IMR-90 (cell line): ENCODE measurements around the gene MLYCD.

Source experiments
- BHLHE40 ChIP-seq: fragments of 150-350 bp; IDR thresholded peaks from 2 replicates; pipeline ENCODE4 v1.6.1; 2016; ENCODE audit warnings: mild to moderate bottlenecking, low read depth, low read length
- CEBPB ChIP-seq: IDR thresholded peaks from 2 replicates; pipeline ENCODE4 v1.6.1; 2012; ENCODE audit warnings: low read depth, low read length, improper control_type of control experiment
- ELK1 ChIP-seq: fragments of 150-350 bp; IDR thresholded peaks from 2 replicates; pipeline ENCODE4 v1.6.1; 2016; ENCODE audit warnings: low read depth, mild to moderate bottlenecking, low read length, moderate library complexity, borderline replicate concordance
- MAFK ChIP-seq: IDR thresholded peaks from 2 replicates; pipeline ENCODE4 v1.6.1; 2012; ENCODE audit warnings: low read depth, low read length, improper control_type of control experiment
- MAZ ChIP-seq: IDR thresholded peaks from 2 replicates; pipeline ENCODE4 v1.6.1; 2012; ENCODE audit warnings: low read depth, mild to moderate bottlenecking, low read length, improper control_type of control experiment, moderate library complexity, borderline replicate concordance
- MXI1 ChIP-seq: IDR thresholded peaks from 2 replicates; pipeline ENCODE4 v1.6.1; 2012; ENCODE audit warnings: low read depth, mild to moderate bottlenecking, low read length, moderate library complexity, borderline replicate concordance
- NFE2L2 ChIP-seq: fragments of 150-350 bp; IDR thresholded peaks from 2 replicates; pipeline ENCODE4 v1.6.1; 2016; ENCODE audit warnings: low read depth, mild to moderate bottlenecking, low read length
- POLR2A ChIP-seq: IDR thresholded peaks from 2 replicates; pipeline ENCODE4 v1.6.1; 2012; ENCODE audit warnings: mild to moderate bottlenecking, low read depth, low read length
- RAD21 ChIP-seq: IDR thresholded peaks from 2 replicates; pipeline ENCODE4 v1.6.1; 2012; ENCODE audit warnings: low read length, improper control_type of control experiment
- RCOR1 ChIP-seq: IDR thresholded peaks from 2 replicates; pipeline ENCODE4 v1.6.1; 2012; ENCODE audit warnings: mild to moderate bottlenecking, low read length, improper control_type of control experiment; ENCODE audit not compliant: insufficient replicate concordance
- RFX5 ChIP-seq: IDR thresholded peaks from 2 replicates; pipeline ENCODE4 v1.8.0; 2012; ENCODE audit warnings: low read depth, mild to moderate bottlenecking, low read length, moderate library complexity
- SMC3 ChIP-seq: fragments of 150-350 bp; IDR thresholded peaks from 2 replicates; pipeline ENCODE4 v1.6.1; 2016; ENCODE audit warnings: low read depth, mild to moderate bottlenecking, antibody characterized with exemption, low read length, moderate library complexity
- USF2 ChIP-seq: fragments of 150-350 bp; IDR thresholded peaks from 2 replicates; pipeline ENCODE4 v1.6.1; 2017; ENCODE audit warnings: mild to moderate bottlenecking, antibody characterized with exemption, low read length, low read depth
- TF ChIP-seq, protein P1 (sequence below): conservative IDR thresholded peaks from 2 replicates; pipeline ENCODE4 v1.5.1; 2012; ENCODE audit warnings: mild to moderate bottlenecking, low read depth, low read length, improper control_type of control experiment

DNA sequence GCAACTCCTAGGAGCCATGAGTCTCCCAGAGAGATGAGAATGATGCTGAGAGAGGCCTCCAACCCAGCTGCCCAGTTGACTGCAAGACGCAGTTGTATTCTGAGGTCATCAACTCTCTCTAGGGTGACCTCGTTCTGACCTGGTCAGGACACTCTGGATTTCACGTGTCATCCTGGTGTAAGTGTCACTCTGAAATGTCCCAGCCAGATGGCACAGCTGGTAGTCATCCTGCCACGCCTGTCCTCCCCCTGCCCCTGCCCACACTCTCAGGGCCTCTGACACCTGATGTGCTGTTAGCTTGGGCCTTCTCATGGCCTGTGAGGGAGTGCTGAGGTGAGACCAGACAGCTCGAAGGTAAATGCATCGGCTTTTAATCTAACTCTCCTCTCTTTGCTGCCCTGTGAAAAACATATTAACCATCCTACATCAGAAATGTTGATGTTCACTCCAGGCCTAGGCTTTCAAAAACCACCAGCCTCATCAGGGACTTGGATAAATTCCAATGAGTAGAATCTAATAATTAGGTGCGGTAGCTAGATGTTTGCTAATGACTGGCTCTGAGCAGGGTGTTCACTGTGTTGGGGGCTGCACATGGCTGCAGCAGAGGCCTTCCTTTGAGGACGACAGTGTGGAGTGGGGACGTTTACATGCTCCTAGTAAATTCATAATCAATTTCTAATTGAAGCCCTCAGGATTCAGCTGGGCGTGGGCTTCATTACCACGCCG is 13.8 kb downstream of the MLYCD start:
- TF ChIP-seq, protein P1, sequence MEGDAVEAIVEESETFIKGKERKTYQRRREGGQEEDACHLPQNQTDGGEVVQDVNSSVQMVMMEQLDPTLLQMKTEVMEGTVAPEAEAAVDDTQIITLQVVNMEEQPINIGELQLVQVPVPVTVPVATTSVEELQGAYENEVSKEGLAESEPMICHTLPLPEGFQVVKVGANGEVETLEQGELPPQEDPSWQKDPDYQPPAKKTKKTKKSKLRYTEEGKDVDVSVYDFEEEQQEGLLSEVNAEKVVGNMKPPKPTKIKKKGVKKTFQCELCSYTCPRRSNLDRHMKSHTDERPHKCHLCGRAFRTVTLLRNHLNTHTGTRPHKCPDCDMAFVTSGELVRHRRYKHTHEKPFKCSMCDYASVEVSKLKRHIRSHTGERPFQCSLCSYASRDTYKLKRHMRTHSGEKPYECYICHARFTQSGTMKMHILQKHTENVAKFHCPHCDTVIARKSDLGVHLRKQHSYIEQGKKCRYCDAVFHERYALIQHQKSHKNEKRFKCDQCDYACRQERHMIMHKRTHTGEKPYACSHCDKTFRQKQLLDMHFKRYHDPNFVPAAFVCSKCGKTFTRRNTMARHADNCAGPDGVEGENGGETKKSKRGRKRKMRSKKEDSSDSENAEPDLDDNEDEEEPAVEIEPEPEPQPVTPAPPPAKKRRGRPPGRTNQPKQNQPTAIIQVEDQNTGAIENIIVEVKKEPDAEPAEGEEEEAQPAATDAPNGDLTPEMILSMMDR = no peak
- TF ChIP-seq USF2 (no peak), SMC3 (no peak), MAZ (no peak), ELK1 (no peak), MAFK (no peak), BHLHE40 (no peak), RAD21 (no peak), CEBPB (no peak), POLR2A (no peak), NFE2L2 (no peak), MXI1 (no peak), RFX5 (no peak), RCOR1 (no peak)
